IPS-18c (cell line): ENCODE measurements around the gene ALDH5A1.
A peak's percentile ranks its signal among the peaks of the same experiment; 100 is the strongest.

Experiments used
- H3K4me3 ChIP-seq: 2 replicates; pipeline ENCODE4 v1.7.0; 2013; ENCODE audit warnings: low read depth, mild to moderate bottlenecking, low read length, moderate library complexity; ENCODE audit not compliant: insufficient read depth
- H3K9me3 ChIP-seq: one replicate; pipeline ENCODE4 v1.6.1; 2013; ENCODE audit warnings: mild to moderate bottlenecking, low read length, moderate library complexity; ENCODE audit not compliant: control insufficient read depth, insufficient read depth

Gene ALDH5A1

DNA sequence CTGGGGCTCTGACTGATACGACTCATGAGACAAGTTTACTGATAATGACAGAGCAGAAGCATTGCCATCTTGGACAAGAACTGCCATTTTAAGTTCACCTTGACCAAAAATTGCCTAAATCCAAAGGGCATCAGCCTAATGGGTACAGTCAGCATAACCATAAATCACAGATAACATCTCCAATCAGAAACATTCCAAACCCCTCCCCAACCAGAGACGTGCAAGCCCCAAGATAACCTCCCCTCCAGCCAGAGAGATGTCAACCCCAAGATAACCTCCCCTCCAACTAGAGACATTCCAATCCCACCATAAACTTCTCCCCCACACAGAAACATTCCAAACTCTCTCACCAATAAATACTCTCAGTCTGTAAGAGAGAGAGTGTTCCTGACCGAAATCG is 15.9 kb upstream of the ALDH5A1 start:
- H3K9me3 ChIP-seq: no peaks in the 10 kb centered on the region

DNA sequence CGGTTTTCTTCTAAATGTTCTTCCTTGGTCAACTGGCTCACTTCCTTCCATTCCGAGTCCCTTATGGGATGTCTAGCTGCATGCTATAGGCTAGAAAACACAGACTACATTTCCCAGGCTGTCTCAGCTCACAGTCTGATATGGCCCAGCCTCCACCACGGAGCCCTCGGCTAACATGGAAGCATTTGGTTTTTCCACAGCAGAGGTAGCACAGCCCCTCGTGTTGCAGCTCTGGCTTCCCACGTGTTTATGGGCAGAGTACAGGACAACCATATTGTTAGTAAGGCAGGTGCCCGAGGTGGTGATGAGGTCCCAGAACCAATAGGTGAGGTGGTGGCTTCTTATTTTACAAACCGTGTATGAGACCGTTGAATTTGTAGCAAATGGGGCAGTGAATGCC is 14.1 kb upstream of the ALDH5A1 start:
- Histone ChIP-seq H3K9me3 (no peaks in the 10 kb centered on the region), H3K4me3 (no peak overlapping the region)

More for the DNA sequence above, 15.9 kb upstream of the ALDH5A1 start:
- H3K4me3 ChIP-seq: no peak overlapping the region

DNA sequence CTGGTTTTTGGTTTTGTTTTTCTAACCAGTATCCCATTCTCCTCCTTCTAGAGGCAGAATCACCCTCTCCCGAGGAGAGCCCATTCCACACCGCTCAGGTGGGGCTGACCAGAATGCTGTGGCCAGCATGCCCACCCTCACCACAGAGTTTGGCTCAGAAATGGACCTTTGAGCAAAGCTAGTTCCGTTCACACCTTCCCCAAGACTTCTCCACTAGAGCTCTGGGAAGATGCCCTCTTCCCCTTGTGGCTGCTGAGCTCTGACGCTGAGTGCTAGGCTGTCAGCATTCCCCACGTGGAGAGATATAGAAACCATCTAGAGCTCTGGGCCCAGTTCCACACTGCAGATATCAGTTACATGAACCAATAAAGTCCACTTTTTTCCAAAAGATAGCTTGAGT is 13.3 kb upstream of the ALDH5A1 start:
- Histone ChIP-seq H3K9me3 (no peaks in the 10 kb centered on the region), H3K4me3 (no peak overlapping the region)

DNA sequence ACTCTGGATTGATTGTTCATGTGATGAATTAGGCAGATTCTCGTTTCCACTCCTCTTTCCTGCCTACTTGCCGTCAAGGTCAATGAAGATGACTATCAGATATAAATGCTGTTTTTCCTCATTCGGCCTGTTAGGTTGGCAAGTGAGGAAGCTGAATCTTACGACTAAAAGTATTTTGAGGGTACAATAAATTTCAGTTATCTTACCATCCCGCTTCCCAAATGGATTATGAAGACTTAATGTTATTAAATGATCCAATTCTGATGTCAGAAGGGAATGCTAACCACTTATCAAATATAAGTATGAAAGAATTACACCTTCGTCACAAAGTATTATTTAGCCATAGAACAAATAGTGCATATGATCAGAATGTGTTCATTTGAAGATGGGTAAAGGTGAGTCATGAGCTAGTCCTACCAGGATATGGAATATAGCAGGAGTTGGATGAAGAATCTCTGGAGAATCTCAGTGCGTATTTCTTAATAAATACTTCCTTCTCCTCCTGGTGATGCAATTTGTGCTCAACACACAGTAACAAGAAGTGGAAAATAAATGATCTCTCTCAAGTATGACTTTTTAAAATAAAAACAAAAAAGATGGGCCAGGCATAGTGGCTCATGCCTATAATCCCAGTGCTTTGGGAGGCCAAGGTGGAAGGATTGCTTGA is 10.0 kb upstream of the ALDH5A1 start:
- Histone ChIP-seq H3K9me3 (no peaks in the 10 kb centered on the region), H3K4me3 (no peak overlapping the region)

DNA sequence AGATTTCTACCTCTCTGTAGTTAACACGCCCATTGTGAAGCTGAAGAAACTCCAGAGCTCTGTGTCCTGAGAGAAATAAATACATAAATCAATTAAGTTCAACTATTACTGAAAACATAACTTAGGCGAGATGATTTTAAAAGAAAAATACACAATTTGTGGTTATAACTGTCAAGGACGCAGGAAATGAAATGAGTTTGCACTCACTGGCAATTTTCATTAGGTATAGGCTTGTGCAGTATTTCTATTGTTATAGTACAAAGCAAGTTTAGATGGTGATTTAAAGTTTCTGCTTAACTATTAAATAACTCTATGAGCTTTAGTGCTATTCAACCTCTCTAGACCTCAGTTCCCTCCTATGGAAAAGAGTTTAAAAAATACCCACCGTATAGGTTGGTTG is 8.7 kb upstream of the ALDH5A1 start:
- Histone ChIP-seq H3K9me3 (no peaks in the 10 kb centered on the region), H3K4me3 (no peak overlapping the region)

DNA sequence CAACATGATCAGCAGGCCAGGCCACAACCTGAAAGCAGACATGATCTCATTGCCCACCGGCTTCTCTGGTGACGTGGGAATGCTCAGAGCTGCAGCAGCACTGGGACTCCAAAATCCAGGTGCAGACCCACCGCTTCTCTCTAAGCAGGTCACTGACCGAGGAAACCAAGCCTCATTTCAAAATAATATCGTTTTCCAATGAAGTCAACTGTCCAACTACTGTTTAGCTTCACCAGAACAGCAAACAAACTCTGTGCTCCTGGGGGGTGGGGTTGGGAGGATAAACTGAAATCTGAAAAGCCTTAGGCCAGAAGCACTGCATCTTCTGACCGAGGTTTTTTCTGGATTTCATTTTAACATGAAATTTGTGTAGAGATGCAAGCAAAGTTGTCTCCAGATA is 5.3 kb upstream of the ALDH5A1 start, which contains the start of gene GPLD1:
GPLD1 (minus strand) TSS at position 109 of the 400 bp plus-strand sequence; CDS start at position 42, 67 bp downstream.
- H3K4me3 ChIP-seq: no peak within 1 kb of the TSS
- no peaks in the 10 kb centered on the region for H3K9me3 ChIP-seq

DNA sequence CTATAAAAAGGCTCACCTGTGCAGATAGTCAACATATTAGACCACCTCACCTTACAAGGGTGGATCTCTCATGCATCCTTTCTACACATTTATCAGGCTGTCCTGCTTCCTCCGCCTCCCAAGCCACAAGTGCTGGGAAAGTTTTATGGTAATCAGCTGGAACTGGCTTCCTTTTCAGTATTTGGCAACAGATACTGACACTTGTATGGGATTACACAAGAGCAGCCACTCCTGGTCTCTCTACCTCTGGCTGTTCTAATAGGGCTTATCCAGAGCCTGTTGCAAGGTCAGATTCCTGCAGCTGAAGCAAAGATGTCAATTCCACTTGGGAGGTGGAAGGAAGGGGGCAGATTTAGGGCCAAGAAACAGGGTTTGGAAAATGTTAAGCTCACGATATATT is 4.9 kb upstream of the ALDH5A1 start:
- H3K4me3 ChIP-seq: no peak overlapping the region
- H3K9me3 ChIP-seq: no peaks in the 10 kb centered on the region

DNA sequence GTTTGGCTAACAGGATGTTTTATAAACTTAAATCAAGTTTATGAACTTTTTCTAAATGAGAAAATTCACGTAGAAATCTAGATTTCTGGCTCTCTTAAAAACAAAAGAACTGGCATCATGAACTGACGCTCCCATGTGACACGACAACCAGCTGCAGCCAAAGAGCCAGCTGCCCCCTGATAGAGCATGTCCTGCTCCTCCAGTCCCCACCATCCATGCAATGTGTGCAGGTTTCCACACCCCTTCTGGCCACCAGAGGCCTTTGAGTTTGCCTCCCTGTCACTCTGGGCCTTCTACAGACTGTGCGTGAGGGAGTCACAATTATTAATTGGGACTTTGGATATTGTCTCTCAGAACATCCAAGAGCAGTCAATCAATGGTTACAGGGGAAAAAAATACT is 3.8 kb upstream of the ALDH5A1 start:
- no peaks in the 10 kb centered on the region for H3K9me3 ChIP-seq

DNA sequence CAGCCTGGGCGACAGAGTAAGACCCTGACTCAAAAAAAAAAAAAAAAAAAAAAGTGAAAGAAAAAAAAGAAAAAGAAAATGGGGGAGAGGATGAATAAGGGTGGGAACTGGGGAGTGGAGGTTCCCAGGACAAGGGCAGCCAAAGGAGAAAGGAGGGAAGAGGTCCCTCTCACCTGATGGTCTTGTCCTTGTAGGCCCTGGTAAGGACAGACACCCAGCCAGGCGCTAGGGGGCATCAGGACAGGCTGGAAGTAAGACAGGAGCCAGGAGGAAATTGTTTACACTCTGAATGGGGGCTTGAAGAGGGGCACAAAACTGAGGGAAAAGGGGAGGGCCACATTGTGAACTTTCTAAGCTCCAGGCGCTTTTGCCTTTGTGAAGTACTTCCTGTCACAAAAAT is 2.3 kb upstream of the ALDH5A1 start:
- Histone ChIP-seq H3K9me3 (no peaks in the 10 kb centered on the region), H3K4me3 (no peak overlapping the region)

More for the DNA sequence above, 3.8 kb upstream of the ALDH5A1 start:
- no peak overlapping the region for H3K4me3 ChIP-seq

DNA sequence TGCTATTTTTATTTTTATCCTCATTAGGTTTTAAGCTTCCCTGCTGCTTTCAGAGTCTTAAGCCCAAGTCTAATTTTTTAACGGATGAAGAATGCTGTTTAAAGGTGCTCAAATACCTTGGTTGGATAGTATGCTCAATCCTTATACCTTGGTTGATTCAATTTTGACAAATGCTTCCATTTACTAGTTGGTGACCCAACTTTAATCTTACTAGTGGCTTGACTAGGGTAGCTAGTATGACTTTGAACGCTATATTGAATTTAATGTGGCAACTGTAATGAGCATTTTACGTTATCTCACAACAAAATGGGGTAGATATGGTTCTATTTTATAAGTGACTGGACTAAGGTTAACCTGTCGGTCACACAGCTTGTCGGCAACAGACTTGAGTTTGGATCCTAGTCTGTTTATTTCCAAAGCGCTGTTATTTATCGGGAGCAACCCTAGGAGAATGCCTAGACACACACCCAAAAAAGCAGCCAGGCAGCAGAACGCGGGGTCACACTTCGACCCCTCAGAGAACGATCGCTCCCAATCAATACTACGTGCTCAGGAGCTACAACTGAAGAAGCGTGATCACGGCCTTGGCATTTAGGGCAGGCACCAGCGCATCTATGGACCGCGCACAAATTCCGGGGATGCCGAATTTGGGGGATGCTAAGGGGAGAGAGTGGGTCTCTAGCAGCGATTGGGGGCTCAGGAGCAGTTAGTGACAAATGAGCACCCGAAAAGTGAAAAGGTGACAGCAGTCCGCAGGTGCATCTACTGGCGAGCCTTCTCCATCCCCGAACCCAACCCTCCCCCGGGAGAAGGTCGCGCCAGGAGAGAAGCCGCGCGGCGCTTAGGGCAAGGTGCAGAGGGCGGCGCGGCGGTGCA is 586 bp upstream of the ALDH5A1 start:
- peak overlapping the region; percentile 58 for H3K4me3 ChIP-seq
- H3K9me3 ChIP-seq: no peaks in the 10 kb centered on the region

DNA sequence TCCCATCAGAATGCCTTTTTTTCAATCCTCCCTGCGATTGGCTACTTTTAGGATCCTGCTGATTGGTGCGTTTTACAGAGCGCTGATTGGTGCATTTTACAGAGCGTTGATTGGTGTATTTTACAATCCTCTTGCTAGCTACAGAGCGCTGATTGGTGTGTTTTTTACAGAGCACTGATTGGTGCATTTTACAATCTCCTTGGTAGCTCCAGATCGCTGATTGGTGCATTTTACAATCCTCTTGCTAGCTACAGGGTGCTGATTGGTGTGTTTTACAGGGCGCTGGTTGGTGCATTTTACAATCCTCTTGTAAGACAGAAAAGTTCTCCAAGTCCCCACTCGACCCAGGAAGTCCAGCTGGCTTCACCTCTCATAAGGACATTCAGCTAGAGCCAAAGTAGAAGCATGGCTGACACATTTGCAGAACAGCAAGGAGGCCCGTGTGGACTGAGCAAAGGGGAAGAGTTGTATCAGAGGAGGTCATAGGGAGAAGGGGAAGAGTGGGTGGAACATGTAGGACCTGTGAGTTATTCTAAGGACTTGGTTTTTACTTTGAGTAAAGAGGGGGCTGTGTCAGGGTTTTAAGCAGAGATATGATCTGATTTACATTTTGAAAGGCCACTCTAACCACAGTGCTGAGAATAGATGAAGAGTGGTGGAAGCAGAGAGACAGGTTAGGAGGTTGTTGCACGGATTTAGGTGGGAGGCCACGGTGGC is 2.6 kb downstream of the ALDH5A1 start:
- Histone ChIP-seq H3K4me3 (no peak overlapping the region), H3K9me3 (no peaks in the 10 kb centered on the region)

DNA sequence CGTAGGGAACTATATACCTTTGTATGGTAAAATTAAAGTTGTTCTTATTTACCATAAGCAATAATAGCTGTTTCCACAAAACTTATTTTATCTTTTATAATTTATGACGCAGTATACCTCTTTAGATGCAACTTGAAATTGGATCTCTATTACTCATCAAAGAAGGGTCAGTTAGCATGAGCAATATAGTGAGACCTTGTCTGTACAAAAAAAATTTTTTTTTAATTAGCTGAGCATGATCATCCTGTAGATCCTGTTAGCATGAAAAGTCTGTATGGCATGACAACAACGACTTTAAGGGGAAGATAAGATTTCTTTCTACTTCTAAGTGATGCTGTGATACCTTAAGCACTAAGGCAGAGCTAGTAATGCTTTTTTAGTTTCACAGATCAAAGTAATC is 5.9 kb downstream of the ALDH5A1 start:
- H3K9me3 ChIP-seq: no peaks in the 10 kb centered on the region
- H3K4me3 ChIP-seq: no peak overlapping the region

DNA sequence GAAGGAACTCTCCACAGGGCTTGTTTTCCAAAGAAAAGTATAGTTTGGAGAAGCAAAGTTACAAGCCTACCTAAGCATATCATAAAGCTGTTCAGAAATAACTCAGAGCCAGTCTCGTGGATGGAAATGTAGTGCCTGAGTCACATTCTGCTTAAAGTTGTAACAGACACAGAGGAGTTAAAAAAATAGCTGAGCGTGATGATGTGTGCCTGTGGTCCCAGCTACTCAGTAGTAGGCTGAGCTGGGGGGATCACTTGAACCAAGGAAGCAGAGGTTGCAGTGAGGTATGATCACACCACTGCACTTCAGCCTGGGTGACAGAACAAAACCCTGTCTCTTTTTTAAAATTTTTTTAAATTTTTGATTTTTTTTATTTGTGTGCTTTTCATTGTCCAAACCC is 6.6 kb downstream of the ALDH5A1 start:
- H3K4me3 ChIP-seq: no peak overlapping the region
- H3K9me3 ChIP-seq: no peaks in the 10 kb centered on the region

DNA sequence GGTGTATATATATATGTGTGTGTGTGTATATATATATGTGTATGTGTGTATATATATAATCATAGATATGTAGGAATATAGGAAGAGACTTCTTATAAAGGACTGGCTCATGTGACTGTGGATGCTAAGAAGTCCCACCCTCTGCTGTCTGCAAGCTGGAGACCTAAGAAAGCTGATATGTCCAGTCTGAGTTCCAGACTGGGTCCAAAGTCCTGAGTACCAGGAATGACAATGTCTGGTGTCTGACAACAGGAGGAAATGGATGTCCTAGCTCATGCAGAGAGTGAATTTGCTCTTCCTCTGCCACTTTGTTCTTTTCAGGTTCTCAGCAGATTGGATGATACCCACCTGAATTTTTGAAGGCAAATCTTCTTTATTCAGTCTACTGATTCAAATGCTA is 7.1 kb downstream of the ALDH5A1 start:
- Histone ChIP-seq H3K4me3 (no peak overlapping the region), H3K9me3 (no peaks in the 10 kb centered on the region)

DNA sequence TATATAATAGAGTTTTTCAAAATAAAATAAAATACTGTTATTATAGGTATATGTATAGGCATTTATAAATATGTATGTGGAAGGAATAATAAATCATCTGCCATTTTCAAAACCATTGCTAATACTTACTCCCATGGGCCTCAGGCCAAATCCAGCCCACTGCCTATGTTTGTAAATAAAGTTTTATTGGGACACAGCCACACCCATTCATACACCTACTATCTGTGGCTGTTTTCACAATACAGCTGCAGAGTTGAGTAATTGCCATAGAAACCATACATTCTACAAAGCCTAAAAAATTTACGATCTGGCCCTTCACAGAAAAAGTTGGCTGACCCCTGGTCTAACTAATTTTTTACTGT is 9.5 kb downstream of the ALDH5A1 start:
- no peaks in the 10 kb centered on the region for H3K9me3 ChIP-seq
- H3K4me3 ChIP-seq: no peak overlapping the region

DNA sequence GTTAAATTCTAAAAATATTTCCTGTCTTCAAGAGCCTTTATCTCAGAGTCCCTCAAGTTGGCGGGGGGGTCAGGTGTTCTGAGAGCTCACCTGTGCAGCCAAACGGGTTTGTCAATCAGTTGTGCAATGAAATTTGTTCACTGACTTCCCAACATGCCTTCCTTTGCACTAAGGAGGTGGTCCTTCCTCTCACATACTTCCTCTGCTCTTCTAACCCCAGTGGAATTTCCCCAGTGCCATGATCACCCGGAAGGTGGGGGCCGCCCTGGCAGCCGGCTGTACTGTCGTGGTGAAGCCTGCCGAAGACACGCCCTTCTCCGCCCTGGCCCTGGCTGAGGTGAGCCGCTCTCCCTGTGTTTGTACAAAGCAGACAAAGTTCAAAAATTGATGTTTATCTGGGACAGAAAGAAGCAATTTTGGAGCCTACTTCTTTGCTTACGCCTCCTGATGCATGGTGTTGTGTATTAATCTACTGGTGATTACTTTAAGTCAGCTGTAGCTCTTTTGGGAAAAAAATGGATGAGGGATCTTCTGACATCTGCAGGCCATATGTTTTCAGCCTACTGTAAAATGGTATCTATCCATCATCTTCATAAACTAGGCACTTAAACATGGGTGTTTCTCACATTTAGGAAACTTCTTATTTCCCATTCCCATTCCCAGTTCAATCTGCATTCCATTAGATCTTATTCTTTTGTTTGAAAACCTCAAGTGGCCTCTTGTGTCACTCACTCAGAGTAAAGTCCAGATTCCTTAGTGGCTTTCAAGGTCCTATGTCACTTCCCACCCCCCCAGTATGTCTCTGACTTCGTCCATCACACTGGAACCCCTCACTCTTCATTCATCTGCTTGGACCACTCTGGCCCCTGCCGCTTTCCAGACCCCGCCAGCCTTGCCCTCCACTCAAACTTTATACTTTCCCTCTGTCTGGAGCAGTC is 10.1 kb downstream of the ALDH5A1 start:
- no peak overlapping the region for H3K4me3 ChIP-seq
- no peaks in the 10 kb centered on the region for H3K9me3 ChIP-seq
